Activated T-cell treated with anti-CD3 and anti-CD28 coated beads, Interleukin-2, amount 50 U/mL, for 1 hour (primary cell): ENCODE measurements around the gene DHX35.
"Not testable (repeated sequence)": the region's sequence is repeated elsewhere in the genome, so short reads cannot be mapped to it uniquely, and the experiment has no call there.

ENCODE experiments used
- DNase-seq: peaks from one replicate; pipeline ENCODE4 v3.0.0-alpha.2; 2020

DHX35 gene

GRCh38 chr20:38941726-38942389 lies 20.3 kb upstream of the DHX35 start:
- DNase-seq = no peak

- no peak for DNase-seq
Observed at GRCh38 chr20:38945012-38945411, 17.1 kb upstream of the DHX35 start.

DNA sequence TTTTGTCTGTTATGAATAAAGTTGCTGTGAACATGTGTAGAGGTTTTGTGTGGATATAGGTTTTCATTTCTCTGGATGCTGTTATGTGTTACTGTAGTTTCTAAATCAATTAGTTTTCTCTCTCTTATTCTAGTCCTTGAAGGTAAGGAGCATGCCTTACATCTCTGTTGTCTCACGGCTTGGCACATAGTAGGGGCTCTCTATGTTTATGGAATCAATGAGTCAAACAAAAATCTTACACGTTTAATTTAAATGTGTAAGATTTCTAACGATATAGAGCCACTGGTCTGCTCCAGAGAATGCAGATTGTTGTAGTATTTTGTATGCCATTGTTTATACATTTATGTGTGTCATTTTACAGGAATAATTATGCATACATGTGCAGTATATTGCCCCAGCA lies 15.3 kb upstream of the DHX35 start:
- DNase-seq = no peak

DNA sequence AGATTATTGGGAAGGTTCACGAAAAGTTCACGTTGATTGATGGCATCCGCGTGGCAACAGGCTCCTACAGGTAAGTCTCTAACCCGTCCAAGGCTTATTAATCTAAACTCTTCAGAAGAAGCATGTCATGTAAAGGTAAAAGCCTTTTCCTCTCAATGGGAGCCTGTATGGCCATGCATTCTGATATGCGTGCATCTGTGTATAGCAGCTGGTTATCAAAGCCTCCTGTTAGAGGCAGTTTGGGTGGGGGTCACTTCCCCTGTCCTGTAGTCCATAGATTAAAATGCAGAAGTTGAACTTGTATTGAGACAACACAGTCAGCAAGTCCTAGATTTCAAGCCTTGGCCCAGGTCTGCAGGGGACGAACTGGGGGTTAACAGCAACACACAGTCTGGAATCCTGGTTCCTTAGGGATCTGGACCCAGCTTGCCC lies 14.2 kb upstream of the DHX35 start:
- no peak for DNase-seq

DNA sequence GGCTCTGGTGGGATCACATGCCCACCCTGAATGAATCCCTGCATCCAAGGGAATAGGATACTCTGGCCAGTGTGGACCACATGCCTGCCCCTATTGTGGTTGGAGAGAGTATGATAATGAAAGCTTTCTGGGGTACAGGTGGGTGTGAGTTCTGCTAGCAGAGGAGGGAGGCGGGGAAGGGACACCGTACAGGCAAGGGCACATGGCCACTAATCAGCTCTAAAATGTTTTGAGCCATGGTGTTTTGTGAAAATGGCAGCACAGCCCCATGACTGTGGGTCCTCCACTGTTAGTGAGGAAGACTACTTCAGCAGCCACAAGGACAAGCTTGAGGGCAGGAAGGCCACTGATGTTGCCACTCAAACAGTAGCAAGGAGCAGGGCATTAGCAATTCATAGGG lies 11.9 kb upstream of the DHX35 start:
- no peak for DNase-seq

DNA sequence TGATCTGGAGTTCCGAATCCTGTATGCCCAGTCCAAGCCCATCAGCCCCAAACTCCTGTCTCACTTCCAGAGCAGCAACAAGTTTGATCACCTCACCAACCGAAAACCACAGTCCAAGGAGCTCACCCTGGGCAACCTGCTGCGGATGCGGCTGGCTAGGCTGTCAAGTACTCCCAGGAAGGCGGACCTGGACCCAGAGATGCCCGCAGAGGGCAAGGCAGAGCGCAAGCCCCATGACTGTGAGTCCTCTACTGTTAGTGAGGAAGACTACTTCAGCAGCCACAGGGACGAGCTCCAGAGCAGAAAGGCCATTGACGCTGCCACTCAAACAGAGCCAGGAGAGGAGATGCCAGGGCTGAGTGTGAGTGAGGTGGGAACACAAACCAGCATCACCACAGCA lies 10.5 kb upstream of the DHX35 start:
- DNase-seq = no peak

GRCh38 chr20:38952153-38952552 lies 10.0 kb upstream of the DHX35 start:
- no peak for DNase-seq

- DNase-seq = no peak
Observed at GRCh38 chr20:38953630-38954340, 8.4 kb upstream of the DHX35 start.

GRCh38 chr20:38957235-38957876 lies 4.8 kb upstream of the DHX35 start:
- no peak for DNase-seq

GRCh38 chr20:38957915-38958485 lies 4.1 kb upstream of the DHX35 start:
- DNase-seq = no peak

GRCh38 chr20:38960187-38960687 lies 1.9 kb upstream of the DHX35 start:
- not testable (repeated sequence) for DNase-seq

DNA sequence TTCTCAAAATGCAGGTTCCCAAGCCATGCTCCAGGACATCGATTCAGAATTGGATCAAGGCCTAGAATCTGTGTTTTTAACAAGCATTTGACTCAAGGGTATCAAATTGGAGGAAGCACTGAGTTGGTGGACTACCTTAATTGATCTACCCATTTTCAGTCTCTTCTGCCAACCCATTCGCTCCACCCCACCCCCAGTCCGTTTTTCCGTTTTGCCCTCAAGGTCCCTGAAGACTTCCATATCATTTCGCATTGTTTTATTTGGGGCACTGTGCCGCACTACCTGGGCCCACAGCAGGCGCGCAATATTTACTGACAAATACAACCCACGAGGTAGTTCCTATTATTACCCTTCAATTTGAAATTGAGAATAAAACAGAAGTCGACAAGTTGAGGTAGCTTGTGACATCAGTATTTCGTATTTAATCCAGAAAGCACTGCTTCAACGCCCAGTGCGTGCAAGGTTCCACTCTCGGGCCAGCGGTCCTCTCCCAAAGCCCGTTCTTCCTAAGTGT lies 557 bp upstream of the DHX35 start:
- no peak for DNase-seq

GRCh38 chr20:38962928-38963401 lies 821 bp downstream of the DHX35 start:
- no peak for DNase-seq

DNA sequence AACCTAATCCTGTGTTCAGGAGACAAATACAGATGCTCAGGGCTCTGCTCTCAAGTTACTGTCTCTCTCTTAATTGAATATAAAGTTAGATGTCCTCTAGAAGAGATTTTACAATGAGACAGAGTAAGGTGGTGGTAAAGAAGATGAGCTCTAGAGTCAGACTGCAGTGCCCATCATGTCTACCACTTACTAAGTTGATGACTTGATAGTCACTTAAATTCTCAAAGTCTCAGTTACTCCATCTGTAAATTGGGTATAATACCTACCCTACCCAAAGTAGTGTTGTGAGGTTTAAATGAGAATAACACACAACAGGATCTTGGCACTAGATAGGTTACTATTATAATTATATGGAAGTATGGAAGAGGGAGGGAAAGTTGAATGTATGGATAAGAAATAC lies 1.6 kb downstream of the DHX35 start:
- no peak for DNase-seq

DNA sequence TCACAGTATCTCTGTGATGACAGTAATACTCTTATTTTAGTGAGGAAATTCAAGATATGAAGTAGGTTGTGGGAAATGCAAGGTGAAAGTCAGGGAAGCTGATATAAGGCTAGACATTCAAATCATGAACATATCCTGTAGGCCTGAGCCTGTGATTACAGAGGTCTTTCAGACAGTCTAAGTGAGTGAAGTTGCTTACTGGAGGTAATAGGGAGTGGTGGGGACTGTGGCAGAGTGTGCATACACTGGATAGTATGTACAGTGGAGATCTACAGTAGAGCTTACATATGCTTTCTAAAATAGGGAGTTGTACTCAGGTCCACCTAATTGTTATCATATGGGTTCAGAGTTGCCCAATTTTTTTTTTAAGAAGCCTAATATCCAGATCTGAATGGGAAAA lies 3.1 kb downstream of the DHX35 start:
- DNase-seq = no peak

GRCh38 chr20:38968090-38968489 lies 5.9 kb downstream of the DHX35 start:
- DNase-seq = no peak

DNA sequence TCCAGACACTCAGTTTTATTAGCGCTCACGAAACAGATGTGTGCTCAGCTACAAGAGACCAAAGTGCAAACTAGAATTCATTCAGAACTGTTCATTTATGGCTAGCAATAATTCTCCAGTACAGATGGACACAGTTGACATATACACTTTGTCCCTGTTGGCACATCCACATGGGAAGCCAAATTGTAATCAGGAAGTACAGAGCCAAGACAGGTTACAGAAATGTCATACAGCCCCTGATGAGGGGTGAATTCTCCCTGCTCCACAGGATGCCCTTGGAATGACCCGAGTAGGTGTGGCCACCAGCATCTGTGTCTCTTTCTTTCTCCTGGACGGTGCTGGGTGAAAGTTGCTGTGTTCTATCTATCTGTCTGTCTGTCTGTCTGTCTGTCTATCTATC lies 7.6 kb downstream of the DHX35 start:
- DNase-seq = no peak

DNA sequence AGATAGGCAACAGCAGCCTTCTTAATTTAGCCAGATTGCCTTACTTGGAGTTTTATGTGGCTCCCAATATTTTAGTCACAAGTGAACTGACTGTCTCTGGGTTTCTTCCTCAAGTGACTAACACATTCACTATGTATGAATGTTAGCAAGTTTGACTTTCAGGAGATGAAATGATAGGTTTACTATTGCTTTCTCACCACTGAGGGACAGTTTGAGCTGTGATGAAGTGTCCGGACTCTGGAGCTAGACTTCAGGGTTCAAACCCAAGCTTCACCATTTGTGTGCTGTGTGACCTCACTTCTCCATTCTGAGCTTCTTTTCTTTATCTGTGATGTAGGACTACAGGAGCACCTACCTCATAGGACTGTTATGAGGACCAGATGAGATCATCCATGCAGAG lies 8.2 kb downstream of the DHX35 start:
- no peak for DNase-seq

DNA sequence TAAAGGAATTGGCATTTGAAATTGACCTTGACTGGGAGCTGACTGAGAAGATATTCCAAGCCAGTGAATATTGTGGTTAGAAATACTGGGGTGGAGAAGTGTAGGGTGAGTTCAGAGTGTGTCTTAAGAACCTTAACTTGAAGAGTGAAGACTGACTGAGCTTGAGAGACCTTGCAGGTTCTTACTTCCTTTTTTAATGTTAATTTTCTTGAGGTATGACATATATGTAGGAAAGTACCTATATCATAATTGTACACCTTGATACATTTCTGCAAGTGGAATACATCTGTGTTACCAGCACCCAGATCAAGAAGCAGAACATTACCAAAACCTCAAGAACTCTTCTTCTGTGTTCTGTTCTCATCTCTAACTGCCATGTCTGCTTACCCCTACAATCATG lies 11.0 kb downstream of the DHX35 start:
- no peak for DNase-seq

GRCh38 chr20:38973645-38974044 lies 11.5 kb downstream of the DHX35 start:
- DNase-seq = no peak

GRCh38 chr20:38975539-38976120 lies 13.5 kb downstream of the DHX35 start:
- DNase-seq = no peak

DNA sequence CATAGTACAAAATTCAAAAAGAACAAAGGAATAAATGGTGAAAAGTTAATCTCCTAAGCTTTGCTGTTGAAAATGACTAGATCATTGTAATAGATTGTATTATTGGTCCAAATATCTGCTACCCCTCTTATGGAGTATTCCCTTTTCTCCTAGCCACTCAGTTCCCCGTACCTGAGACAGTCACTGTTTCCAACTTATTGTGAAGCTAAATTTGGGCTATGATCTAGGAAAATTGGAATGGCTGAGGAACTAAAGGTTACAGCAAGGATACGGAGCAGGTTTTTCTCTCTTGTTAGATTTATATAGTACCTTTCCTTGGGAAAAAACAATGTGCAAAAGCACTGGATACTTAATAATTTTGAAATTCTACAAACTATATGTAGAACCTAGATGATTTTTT lies 17.3 kb downstream of the DHX35 start:
- no peak for DNase-seq

DNA sequence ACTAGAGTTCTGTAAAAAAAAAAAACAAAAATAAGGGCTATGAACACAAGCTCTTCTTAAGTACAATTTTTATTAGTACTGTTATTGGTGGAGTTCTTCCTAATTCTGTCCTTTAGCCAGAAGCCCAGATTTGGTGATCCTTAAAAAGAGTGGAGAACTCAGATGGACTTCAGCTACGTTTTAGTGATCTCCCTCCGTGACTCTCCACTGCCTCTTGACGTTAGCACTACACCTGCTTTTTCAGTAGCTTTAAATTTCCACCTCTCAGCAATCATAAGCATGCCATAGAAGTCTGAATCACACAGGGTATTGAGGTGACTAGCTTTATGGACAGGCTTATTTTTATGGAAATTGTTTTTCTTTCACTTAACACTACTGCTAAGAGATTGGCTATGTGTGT lies 17.7 kb downstream of the DHX35 start:
- DNase-seq = no peak
